GM12801 (cell line): ENCODE results near the gene GIT1.

ENCODE experiments used
- CTCF ChIP-seq: IDR thresholded peaks from one replicate; pipeline ENCODE4 v1.5.1; 2011; ENCODE audit warnings: control low read depth; ENCODE audit not compliant: insufficient read length; ENCODE audit errors: extremely low read depth

The GIT1 gene

GRCh38 chr17:29578626-29579485, 10.6 kb downstream of the GIT1 start:
- TF ChIP-seq CTCF: no peak

GRCh38 chr17:29577385-29578211, 11.8 kb downstream of the GIT1 start:
- no peak for TF ChIP-seq CTCF

GRCh38 chr17:29577001-29577370, 12.5 kb downstream of the GIT1 start:
- no peak for TF ChIP-seq CTCF

- no peak for TF ChIP-seq CTCF
Observed at GRCh38 chr17:29576214-29577000, 13.0 kb downstream of the GIT1 start.

GRCh38 chr17:29575511-29576213, 13.8 kb downstream of the GIT1 start:
- no peak for TF ChIP-seq CTCF

- TF ChIP-seq CTCF: no peak
Observed at GRCh38 chr17:29574732-29575510, 14.5 kb downstream of the GIT1 start.
